GM23338 (cell line): Measurements from ENCODE around the gene CHKB.

Source experiments
- CTCF ChIP-seq, 2 experiments: fragments of 200-600 bp in 1 of 2; sonication (generic) in 1 of 2; conservative IDR thresholded peaks; 2 replicates each; pipeline versions ENCODE4 v1.5.1 to v1.6.1; 2016 to 2017; ENCODE audit warnings: antibody characterized with exemption in 2 of 2, low read depth in 2 of 2, mild to moderate bottlenecking in 2 of 2, moderate library complexity in 1 of 2
- ETS1 ChIP-seq: IDR thresholded peaks from 2 replicates; pipeline ENCODE4 v1.6.1; 2016; ENCODE audit warnings: antibody characterized with exemption
- EZH2phosphoT487 ChIP-seq: fragments of 200-600 bp; sonication (generic); IDR thresholded peaks from one replicate; pipeline ENCODE4 v1.8.1; 2018; ENCODE audit warnings: antibody characterized with exemption; ENCODE audit not compliant: unreplicated experiment

- no peak for TF ChIP-seq CTCF (conservative IDR thresholded peaks at IDR 0.05; ENCODE audit: low read depth in 2 of 2)
- TF ChIP-seq ETS1: no peak
- TF ChIP-seq EZH2phosphoT487: no peak
Measured at GRCh38 chr22:50611341-50612060, 28.9 kb upstream of the CHKB start.
